Measurements from ENCODE around the gene PDF.
"Not testable (repeated sequence)": the region's sequence is repeated elsewhere in the genome, so short reads cannot be mapped to it uniquely, and the experiment has no call there.

PDF gene

GRCh38 chr16:69316595-69317034 lies 13.8 kb downstream of the PDF start:
- no peak for DNase-seq (ENCODE audit: low spot score)

DNA sequence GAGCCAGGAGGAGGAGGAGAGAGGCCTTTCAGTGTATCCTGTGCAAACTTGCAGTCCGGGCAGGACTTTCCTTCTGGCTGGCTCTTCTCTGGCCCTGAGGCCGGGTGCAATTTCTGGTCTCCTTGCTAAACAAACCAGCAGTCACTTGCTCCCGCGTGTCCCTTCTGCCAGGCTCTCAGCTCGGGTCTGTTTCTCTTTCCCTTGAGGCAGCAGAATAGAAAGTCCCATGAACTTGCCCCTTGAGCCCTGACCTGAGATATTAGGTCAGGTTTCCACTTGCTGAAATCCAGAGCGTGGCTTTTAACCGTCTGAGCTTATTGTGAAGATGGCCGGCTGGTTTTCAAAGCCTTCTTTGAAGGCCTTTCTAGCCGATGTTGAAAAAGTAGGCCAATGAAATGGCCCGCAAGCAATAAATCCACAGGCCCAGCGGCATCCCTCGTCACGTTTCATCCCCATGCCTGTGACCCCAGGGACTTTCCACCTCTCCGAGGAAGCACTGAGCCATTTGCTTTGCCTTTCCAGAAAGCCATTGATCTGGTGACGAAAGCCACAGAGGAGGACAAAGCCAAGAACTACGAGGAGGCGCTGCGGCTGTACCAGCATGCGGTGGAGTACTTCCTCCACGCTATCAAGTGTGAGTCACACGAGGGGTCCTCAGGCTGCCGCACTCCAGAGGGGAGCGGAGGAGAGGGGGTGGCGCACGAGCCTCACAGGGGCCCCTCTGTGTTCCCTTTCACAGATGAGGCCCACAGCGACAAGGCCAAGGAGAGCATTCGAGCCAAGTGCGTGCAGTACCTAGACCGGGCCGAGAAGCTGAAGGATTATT lies 14.7 kb downstream of the PDF start:
- DNase-seq (ENCODE audit: low spot score): no peak

DNA sequence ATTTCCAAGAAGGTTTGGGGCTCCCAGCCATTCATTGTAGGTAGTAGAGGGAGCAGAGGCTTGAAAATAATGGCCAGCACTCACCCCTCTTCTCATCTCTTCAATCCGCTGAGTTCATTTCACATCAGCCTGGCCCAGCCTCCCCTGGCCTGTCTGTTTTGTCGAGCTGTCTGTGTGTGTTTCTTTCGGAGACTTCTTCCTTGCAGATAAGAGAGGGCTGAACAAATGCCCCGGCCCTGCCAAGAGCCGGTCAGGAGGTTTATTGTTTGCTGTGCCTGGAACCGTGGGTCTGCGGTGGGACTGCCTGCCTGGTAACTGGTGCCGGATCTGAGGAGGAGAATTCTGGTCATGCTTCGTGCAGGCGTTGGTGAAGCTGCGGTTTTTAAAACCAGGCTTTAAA lies 15.9 kb downstream of the PDF start:
- peak; percentile 46 for DNase-seq (ENCODE audit: low spot score)

DNA sequence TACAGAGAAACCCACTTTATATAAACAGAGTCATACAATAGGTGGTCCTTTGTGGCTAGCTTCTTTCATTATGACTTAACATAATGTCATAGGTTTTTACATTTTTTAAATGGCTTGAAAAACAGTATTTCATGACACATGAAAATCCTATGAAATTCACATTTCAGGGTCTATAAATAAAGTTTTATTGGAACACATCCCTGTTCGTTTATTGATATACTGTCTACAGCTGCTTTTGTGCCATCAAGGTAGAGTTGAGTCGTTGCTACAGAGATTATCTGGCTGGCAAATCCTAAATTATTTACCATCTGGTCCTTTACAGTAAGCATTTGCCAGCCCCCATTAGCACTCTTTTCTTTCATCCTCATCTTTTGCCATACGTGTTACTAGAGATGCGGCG lies 16.9 kb downstream of the PDF start:
- no peak for DNase-seq (ENCODE audit: low spot score)

DNA sequence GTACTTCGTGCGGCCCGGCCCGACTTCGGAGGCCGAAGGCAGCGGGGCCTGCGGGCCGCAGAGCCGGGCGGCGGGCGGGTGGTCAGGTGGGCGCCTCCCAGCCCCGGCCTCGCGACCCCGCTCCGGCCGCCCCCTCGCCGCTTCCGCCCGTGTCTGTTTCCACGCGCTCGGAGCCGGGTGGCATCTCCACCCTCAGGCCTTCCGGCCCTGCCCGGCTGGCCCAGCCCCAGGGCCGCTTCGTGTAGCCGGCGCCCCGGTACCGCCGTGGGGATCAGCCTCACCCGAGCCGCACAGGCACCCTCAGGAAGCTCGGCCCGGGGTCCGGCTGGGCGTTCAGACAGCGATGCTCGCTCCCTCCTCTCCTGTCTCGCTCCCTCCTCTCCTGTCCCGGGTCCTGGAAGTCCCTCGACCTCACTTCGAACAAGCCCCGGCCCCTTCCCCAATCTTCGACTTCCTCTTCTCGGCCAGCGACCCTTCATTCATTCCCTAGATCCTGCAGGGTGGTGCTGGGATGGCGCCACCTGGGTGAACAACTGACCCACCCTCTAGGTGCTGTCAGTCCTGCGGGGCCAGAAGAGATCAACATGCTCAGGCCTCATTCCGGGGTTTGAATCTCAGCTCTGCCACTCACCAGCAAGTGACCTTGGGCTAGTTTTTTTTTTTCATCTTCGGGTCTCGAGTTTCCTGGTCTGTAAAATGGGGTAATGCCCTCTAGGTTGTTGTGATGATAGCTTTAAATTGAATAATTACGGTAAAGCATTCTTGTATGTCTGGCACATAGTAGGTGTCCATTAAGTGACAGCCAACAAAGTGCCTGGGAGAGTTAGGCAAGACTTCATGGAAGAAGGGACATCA lies 18.6 kb downstream of the PDF start:
- DNase-seq (ENCODE audit: low spot score): no peak

DNA sequence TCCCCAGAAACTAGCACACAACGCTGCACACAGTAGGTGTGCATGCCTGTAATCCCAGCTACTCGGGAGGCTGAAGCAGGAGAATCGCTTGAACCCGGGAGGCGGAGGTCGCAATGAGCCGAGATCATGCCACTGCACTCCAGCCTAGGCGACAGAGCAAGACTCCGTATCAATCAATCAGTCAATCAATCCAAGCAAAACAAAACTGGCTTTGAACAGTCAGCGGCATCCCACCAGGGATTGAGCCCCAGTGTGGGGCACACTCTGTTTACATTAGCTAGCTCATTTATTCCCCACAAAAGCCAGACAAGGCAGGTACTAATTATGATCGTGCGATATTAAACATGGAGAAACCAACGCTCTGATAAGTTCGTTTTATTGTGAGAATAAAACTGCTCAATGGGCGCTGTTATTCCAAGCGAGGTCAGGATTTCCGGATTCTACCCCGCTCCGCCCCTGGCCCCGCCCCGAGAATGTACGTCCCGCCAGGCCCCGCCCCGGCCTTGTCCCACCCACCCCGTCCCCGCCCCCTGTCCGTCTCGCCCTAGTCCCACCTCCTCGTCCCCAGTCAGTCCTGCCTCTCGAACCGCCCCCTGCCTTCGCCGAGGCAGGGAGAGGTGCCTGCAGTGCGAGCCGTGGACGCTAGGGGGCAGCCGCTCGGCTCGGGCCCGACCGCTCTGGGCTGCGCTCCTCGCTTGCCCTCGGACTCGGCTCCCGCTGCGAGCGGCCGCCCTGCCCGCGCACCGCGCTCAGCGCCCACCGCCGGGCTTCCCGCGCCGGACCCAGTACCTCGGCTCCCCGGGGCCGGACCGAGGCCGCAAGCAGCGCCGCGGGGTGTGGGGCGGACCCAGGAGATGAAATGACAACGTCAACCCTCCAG lies 19.5 kb downstream of the PDF start, which contains the start of gene VPS4A:
Gene VPS4A (plus strand): TSS at position 698 of the 880 bp plus-strand sequence. CDS start 162 bp downstream, at position 860.
- peak; percentile 96 for DNase-seq (ENCODE audit: low spot score)

DNA sequence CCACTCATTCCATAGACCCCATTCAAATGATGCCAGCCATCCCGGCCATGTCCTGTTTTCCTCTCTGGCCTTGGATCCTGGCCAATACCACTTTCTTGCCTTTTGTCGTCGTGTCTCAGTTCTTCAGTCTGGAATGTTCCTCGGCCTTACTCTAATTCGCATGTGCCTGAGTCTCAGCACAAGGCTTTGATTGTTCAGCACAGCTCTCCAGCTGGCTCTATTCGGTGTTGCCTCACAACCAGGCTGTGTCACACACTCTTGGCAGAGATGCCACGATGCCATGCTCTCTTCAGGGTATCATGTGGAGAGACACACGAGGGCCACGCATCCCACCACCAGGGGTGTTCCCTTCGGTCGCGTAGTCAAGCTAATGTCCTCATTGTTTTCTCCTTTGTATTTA lies 21.1 kb downstream of the PDF start:
- peak; percentile 89 for DNase-seq (ENCODE audit: low spot score)

DNA sequence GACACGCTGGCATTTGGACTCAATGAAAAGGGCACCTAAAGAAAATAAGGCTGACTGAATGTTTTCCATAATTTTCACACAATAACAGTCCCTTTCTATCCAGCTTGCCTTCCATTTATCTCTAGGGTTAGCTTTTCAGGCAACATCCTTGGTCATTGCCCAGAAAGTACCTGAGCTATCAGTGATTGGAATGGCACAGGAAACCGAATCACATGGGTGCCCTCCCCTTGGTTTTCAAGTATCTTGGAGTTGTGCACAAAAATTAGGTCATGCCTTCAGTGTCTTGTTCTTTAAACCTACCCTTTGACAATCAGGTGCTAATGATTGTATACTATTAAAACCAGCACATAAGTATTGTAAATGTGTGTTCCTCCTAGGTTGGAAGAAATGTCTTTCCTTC lies 22.5 kb downstream of the PDF start:
- no peak for DNase-seq (ENCODE audit: low spot score)

- no peak for DNase-seq (ENCODE audit: low spot score)
Observed at GRCh38 chr16:69307091-69307490, 23.3 kb downstream of the PDF start.

DNA sequence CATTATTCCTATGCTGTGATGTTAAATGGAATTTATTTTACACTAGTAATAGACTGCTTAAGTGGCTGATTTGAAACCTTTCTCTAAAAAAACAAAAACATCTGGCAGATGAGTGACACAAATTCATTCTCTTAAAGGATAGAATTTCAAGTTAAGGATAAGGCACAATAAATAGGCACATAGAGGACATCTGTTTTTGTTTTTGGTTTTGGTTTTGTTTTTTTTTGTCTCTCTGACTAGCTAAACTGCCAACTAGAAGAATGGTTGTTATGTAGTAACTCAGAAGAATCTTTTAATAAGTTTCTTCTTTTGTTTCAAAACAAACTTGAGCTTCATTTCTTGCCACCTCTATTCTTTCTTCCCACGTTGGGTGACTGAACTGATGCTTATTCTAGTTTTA lies 24.4 kb downstream of the PDF start:
- no peak for DNase-seq (ENCODE audit: low spot score)

- DNase-seq (ENCODE audit: low spot score): no peak
Observed at GRCh38 chr16:69302301-69302700, 28.1 kb downstream of the PDF start.

DNA sequence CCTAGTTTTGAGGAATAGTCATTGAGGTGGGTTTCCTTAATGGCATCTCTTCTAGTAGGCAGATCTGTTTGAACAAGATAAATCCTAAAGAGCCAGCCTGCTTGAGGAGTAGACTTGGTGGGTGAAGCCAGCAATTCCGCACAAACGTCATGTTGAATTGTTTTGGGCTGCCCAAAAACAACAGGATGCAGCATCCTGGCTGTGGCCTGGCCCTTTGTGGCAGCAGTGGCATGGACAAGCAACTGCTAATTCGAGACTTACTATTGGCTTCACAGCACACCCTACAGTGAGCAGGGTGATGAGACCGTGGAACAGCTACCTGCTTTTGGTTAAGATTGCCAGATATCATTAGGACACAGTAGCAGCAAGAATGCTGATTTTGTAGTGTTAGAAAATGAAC lies 28.5 kb downstream of the PDF start:
- no peak for DNase-seq (ENCODE audit: low spot score)

- no peak for DNase-seq (ENCODE audit: low spot score)
Observed at GRCh38 chr16:69301187-69301586, 29.2 kb downstream of the PDF start.

DNA sequence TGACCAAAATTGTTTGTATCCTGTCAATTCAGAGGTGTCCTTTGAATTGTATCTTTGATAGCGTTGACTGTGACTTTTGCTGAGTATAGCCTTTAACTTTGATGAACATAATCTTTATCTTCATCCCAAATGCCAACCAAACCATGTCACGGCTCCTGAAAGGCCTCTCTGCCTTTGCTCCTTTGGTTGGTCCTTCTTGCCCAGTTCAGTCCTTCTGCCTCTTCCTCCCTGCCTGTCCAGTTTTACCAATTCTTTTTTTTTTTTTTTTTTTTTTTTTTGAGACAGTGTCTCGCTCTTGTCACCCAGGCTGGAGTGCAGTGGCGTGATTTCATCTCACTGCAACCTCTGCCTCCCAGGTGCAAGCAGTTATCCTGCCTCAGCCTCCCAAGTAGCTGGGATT lies 32.1 kb downstream of the PDF start:
- no peak for DNase-seq (ENCODE audit: low spot score)

DNA sequence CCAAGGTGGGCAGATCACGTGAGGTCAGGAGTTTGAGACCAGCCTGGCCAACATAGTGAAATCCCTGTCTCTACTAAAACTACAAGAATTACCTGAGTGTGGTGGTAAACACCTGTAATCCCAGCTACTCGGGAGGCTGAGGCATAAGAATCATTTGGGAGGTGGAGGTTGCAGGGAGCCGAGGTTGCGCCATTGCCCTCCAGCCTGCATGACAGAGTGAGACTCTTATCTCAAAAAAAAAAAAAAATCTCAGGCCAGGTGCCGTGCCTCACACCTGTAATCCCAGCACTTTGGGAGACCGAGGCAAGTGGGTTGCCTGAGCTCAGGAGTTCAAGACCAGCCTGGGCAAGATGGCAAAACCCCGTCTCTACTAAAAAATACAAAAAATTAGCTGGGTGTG lies 33.6 kb downstream of the PDF start:
- not testable (repeated sequence) for DNase-seq (ENCODE audit: low spot score)

DNA sequence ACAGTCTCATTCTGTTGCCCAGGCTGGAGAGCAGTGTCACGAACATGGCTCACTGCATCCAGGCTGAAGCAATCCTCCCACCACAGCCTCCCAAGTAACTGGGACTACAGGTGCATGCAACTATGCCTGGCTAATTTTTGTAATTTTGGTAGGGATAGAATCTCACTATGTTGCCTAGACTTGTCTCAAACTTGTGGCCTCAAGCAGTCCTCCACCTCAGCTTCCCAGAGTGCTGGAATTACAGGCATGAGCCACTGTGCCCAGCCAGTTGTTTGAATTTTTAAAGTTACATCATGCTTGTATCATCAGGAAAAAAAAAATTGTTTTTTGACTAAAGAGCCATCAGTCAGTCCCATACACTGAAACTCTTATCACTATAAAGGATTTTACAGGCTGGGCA lies 36.3 kb downstream of the PDF start:
- DNase-seq (ENCODE audit: low spot score): no peak

- DNase-seq (ENCODE audit: low spot score): no peak
Observed at GRCh38 chr16:69293401-69293800, 37.0 kb downstream of the PDF start.

DNA sequence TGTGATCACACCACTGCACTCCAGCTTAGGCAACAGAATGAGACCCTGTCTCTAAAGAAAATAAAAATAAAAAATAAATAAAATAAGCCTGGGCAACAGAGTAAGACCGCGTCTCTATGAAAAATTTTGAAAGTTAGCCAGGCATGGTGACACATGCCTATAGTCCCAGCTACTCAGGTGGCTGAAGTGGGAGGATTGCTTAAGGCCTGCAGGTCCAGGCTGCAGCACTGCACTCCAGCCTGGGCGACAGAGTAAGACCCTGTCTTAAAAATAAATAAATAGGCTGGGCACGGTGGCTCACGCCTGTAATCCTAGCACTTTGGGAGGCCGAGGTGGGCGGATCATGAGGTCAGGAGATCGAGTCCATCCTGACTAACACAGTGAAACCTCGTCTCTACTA lies 38.7 kb downstream of the PDF start:
- not testable (repeated sequence) for DNase-seq (ENCODE audit: low spot score)

DNA sequence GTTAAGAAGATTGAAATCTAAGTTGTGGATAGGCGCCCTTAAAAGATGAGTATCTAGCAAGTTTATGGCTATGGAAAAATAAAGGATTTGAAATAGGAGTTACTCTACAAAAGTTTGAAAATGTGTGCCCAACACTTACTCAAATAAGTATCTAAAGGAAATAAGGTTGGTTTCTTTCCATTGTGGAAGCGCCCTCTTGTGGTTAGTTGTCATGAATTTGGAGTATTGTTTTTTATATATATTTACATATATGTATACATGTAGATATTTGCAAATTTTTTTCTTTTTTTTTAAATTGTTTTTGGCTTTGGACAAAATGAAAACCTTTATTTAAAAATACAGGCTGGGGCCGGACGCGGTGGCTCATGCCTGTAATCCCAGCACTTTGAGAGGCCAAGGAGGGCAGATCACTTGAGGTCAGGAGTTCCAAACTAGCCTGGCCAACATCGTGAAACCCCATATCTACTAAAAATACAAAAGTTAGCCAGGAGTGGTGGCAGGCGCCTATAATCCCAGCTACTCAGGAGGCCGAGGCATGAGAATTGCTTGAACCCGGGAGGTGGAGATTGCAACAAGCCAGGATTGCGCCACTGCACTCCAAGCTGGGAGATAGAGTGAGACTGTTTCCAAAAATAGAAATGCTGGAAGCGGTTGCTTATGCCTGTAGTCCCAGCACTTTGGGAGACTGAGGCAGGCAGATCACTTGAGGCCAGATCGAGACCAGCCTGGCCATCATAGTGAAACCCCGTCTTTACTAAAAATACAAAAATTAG lies 43.3 kb downstream of the PDF start:
- DNase-seq (ENCODE audit: low spot score): peak; percentile 74

DNA sequence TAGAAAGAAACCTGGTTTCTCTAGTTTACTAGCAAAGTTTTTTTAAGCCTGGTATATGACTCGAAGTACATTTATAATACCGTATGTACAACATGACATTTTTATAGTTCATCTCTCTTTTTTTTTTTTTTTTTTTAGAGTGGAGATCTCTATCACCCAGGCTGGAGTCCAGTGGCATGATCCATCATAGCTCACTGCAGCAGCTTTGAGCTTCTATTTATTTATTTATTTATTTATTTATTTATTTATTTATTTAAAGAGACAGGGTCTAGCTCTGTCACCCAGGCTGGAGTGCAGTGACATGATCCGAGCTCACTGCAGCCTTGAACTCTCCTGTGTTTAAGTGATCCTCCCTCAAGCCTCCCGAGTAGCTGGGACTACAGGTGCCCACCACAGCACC lies 45.1 kb downstream of the PDF start:
- DNase-seq (ENCODE audit: low spot score): no peak

- DNase-seq (ENCODE audit: low spot score): no peak
Observed at GRCh38 chr16:69283851-69284250, 46.5 kb downstream of the PDF start.

Measured in pons (tissue), 1 donor.